ENCODE data around the gene GLCE. TPM values are rescaled to one million over a fixed set of nuclear protein-coding genes. Genes with fewer than 3 reads are reported as not detected.

The GLCE gene
- total RNA-seq, 2 experiments from 2014 or later: 4.6 to 5.0 TPM

- no peak overlapping the region for H3K27ac Mint-ChIP-seq
- H3K36me3 Mint-ChIP-seq: peaks cover 11% of the 10 kb centered on the region
- no peak for DNase-seq
- H3K4me3 Mint-ChIP-seq: no peak overlapping the region
- H3K27me3 Mint-ChIP-seq: no peaks in the 10 kb centered on the region
- H3K9me3 Mint-ChIP-seq: peaks cover 10% of the 10 kb centered on the region
- no peaks in the 10 kb centered on the region for H3K4me1 Mint-ChIP-seq
Observed at GRCh38 chr15:69226023-69226355, 65.6 kb downstream of the GLCE start.

- Mint-ChIP-seq H3K4me1 (no peaks in the 10 kb centered on the region), H3K9me3 (no peaks in the 10 kb centered on the region), H3K27ac (no peak overlapping the region), H3K36me3 (peaks cover 1% of the 10 kb centered on the region), H3K27me3 (no peaks in the 10 kb centered on the region), H3K4me3 (no peak overlapping the region)
- DNase-seq: no peak
Observed at GRCh38 chr15:69232144-69232543, 71.7 kb downstream of the GLCE start.

GRCh38 chr15:69232765-69233164, 72.3 kb downstream of the GLCE start:
- no peaks in the 10 kb centered on the region for H3K27me3 Mint-ChIP-seq
- no peak overlapping the region for H3K27ac Mint-ChIP-seq
- no peak overlapping the region for H3K4me3 Mint-ChIP-seq
- no peaks in the 10 kb centered on the region for H3K9me3 Mint-ChIP-seq
- H3K4me1 Mint-ChIP-seq: no peaks in the 10 kb centered on the region
- DNase-seq: no peak
- peaks cover 1% of the 10 kb centered on the region for H3K36me3 Mint-ChIP-seq

GRCh38 chr15:69234676-69235075, 74.2 kb downstream of the GLCE start:
- H3K27ac Mint-ChIP-seq: no peak overlapping the region
- peaks cover 2% of the 10 kb centered on the region for H3K36me3 Mint-ChIP-seq
- DNase-seq: no peak
- no peak overlapping the region for H3K4me3 Mint-ChIP-seq
- no peaks in the 10 kb centered on the region for H3K4me1 Mint-ChIP-seq
- H3K27me3 Mint-ChIP-seq: no peaks in the 10 kb centered on the region
- no peaks in the 10 kb centered on the region for H3K9me3 Mint-ChIP-seq

- Mint-ChIP-seq H3K27ac (no peak overlapping the region), H3K9me3 (no peaks in the 10 kb centered on the region), H3K27me3 (no peaks in the 10 kb centered on the region), H3K36me3 (peaks cover 2% of the 10 kb centered on the region), H3K4me3 (no peak overlapping the region), H3K4me1 (no peaks in the 10 kb centered on the region)
- no peak for DNase-seq
Observed at GRCh38 chr15:69236505-69236904, 76.1 kb downstream of the GLCE start.

- Mint-ChIP-seq H3K27me3 (no peaks in the 10 kb centered on the region), H3K36me3 (peaks cover 2% of the 10 kb centered on the region), H3K27ac (no peak overlapping the region), H3K4me3 (no peak overlapping the region), H3K4me1 (no peaks in the 10 kb centered on the region), H3K9me3 (no peaks in the 10 kb centered on the region)
- DNase-seq: no peak
Observed at GRCh38 chr15:69237718-69238117, 77.3 kb downstream of the GLCE start.

GRCh38 chr15:69244798-69245197, 84.4 kb downstream of the GLCE start:
- no peaks in the 10 kb centered on the region for H3K27me3 Mint-ChIP-seq

GRCh38 chr15:69253156-69253555, 92.7 kb downstream of the GLCE start:
- Mint-ChIP-seq H3K9me3 (no peaks in the 10 kb centered on the region), H3K27ac (no peak overlapping the region), H3K27me3 (no peaks in the 10 kb centered on the region), H3K4me3 (no peak overlapping the region), H3K36me3 (peaks cover 3% of the 10 kb centered on the region), H3K4me1 (peaks cover 3% of the 10 kb centered on the region)
- no peak for DNase-seq

More at GRCh38 chr15:69244798-69245197, 84.4 kb downstream of the GLCE start:
- DNase-seq: no peak
- Mint-ChIP-seq H3K36me3 (peaks cover 3% of the 10 kb centered on the region), H3K9me3 (no peaks in the 10 kb centered on the region), H3K4me3 (no peak overlapping the region), H3K27ac (no peak overlapping the region), H3K4me1 (no peaks in the 10 kb centered on the region)

GRCh38 chr15:69265347-69265955, 105.0 kb downstream of the GLCE start:
- H3K4me1 Mint-ChIP-seq: no peaks in the 10 kb centered on the region
- no peaks in the 10 kb centered on the region for H3K27me3 Mint-ChIP-seq
- DNase-seq: no peak

GRCh38 chr15:69271217-69271616, 110.8 kb downstream of the GLCE start:
- no peaks in the 10 kb centered on the region for H3K36me3 Mint-ChIP-seq
- H3K4me1 Mint-ChIP-seq: no peaks in the 10 kb centered on the region
- H3K9me3 Mint-ChIP-seq: no peaks in the 10 kb centered on the region
- no peak for DNase-seq
- no peaks in the 10 kb centered on the region for H3K27me3 Mint-ChIP-seq
- no peak overlapping the region for H3K4me3 Mint-ChIP-seq
- H3K27ac Mint-ChIP-seq: no peak overlapping the region

More at GRCh38 chr15:69265347-69265955, 105.0 kb downstream of the GLCE start:
- no peak overlapping the region for H3K27ac Mint-ChIP-seq
- no peaks in the 10 kb centered on the region for H3K36me3 Mint-ChIP-seq
- no peaks in the 10 kb centered on the region for H3K9me3 Mint-ChIP-seq
- no peak overlapping the region for H3K4me3 Mint-ChIP-seq

GRCh38 chr15:69272139-69272538, 111.7 kb downstream of the GLCE start:
- Mint-ChIP-seq H3K4me3 (no peak overlapping the region), H3K4me1 (no peaks in the 10 kb centered on the region), H3K27ac (no peak overlapping the region), H3K27me3 (no peaks in the 10 kb centered on the region), H3K9me3 (no peaks in the 10 kb centered on the region), H3K36me3 (no peaks in the 10 kb centered on the region)
- no peak for DNase-seq

GRCh38 chr15:69272891-69273290, 112.5 kb downstream of the GLCE start:
- Mint-ChIP-seq H3K9me3 (no peaks in the 10 kb centered on the region), H3K4me1 (no peaks in the 10 kb centered on the region)

GRCh38 chr15:69275074-69275670, 114.7 kb downstream of the GLCE start:
- H3K36me3 Mint-ChIP-seq: no peaks in the 10 kb centered on the region
- no peak overlapping the region for H3K27ac Mint-ChIP-seq
- no peaks in the 10 kb centered on the region for H3K27me3 Mint-ChIP-seq

More at GRCh38 chr15:69272891-69273290, 112.5 kb downstream of the GLCE start:
- Mint-ChIP-seq H3K27me3 (no peaks in the 10 kb centered on the region), H3K27ac (no peak overlapping the region), H3K36me3 (no peaks in the 10 kb centered on the region), H3K4me3 (no peak overlapping the region)
- DNase-seq: no peak

GRCh38 chr15:69275933-69276560, 115.6 kb downstream of the GLCE start:
- no peaks in the 10 kb centered on the region for H3K9me3 Mint-ChIP-seq
- no peak overlapping the region for H3K27ac Mint-ChIP-seq
- DNase-seq: no peak
- no peaks in the 10 kb centered on the region for H3K4me1 Mint-ChIP-seq
- H3K4me3 Mint-ChIP-seq: no peak overlapping the region
- H3K27me3 Mint-ChIP-seq: no peaks in the 10 kb centered on the region
- no peaks in the 10 kb centered on the region for H3K36me3 Mint-ChIP-seq

More at GRCh38 chr15:69275074-69275670, 114.7 kb downstream of the GLCE start:
- Mint-ChIP-seq H3K4me1 (no peaks in the 10 kb centered on the region), H3K4me3 (no peak overlapping the region), H3K9me3 (no peaks in the 10 kb centered on the region)
- no peak for DNase-seq

GRCh38 chr15:69277316-69277715, 116.9 kb downstream of the GLCE start:
- no peak for DNase-seq
- no peak overlapping the region for H3K4me3 Mint-ChIP-seq
- H3K9me3 Mint-ChIP-seq: no peaks in the 10 kb centered on the region
- no peak overlapping the region for H3K27ac Mint-ChIP-seq
- no peaks in the 10 kb centered on the region for H3K4me1 Mint-ChIP-seq
- H3K27me3 Mint-ChIP-seq: no peaks in the 10 kb centered on the region
- H3K36me3 Mint-ChIP-seq: no peaks in the 10 kb centered on the region

GRCh38 chr15:69279636-69280035, 119.2 kb downstream of the GLCE start:
- Mint-ChIP-seq H3K27ac (no peak overlapping the region), H3K4me1 (no peaks in the 10 kb centered on the region), H3K9me3 (no peaks in the 10 kb centered on the region), H3K27me3 (peaks cover 3% of the 10 kb centered on the region), H3K4me3 (no peak overlapping the region), H3K36me3 (no peaks in the 10 kb centered on the region)
- no peak for DNase-seq

Measured in activated naive CD8-positive, alpha-beta T cell treated with anti-CD3 and anti-CD28 coated beads for 36 hours (primary cell).